ENCODE results near the gene HMCN2.
"Not testable (repeated sequence)": the region's sequence is repeated elsewhere in the genome, so short reads cannot be mapped to it uniquely, and the experiment has no call there.

The HMCN2 gene

GRCh38 chr9:130256644-130257043, 8.9 kb upstream of the HMCN2 start:
- TF ChIP-seq, protein P1, sequence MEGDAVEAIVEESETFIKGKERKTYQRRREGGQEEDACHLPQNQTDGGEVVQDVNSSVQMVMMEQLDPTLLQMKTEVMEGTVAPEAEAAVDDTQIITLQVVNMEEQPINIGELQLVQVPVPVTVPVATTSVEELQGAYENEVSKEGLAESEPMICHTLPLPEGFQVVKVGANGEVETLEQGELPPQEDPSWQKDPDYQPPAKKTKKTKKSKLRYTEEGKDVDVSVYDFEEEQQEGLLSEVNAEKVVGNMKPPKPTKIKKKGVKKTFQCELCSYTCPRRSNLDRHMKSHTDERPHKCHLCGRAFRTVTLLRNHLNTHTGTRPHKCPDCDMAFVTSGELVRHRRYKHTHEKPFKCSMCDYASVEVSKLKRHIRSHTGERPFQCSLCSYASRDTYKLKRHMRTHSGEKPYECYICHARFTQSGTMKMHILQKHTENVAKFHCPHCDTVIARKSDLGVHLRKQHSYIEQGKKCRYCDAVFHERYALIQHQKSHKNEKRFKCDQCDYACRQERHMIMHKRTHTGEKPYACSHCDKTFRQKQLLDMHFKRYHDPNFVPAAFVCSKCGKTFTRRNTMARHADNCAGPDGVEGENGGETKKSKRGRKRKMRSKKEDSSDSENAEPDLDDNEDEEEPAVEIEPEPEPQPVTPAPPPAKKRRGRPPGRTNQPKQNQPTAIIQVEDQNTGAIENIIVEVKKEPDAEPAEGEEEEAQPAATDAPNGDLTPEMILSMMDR (IDR thresholded peaks at IDR 0.05; ENCODE audit: low read depth, low read length, missing control alignments), result no peak

GRCh38 chr9:130258137-130258536, 7.4 kb upstream of the HMCN2 start:
- H3K4me3 ChIP-seq (replicated peaks; ENCODE audit: low read depth, low read length); DNase-seq (ENCODE audit: extremely low read depth, low read depth): not testable (repeated sequence)

More at GRCh38 chr9:130256644-130257043, 8.9 kb upstream of the HMCN2 start:
- no peak overlapping the region for H3K4me3 ChIP-seq (replicated peaks; ENCODE audit: low read depth, low read length)
- no peak for DNase-seq (ENCODE audit: extremely low read depth, low read depth)

DNA sequence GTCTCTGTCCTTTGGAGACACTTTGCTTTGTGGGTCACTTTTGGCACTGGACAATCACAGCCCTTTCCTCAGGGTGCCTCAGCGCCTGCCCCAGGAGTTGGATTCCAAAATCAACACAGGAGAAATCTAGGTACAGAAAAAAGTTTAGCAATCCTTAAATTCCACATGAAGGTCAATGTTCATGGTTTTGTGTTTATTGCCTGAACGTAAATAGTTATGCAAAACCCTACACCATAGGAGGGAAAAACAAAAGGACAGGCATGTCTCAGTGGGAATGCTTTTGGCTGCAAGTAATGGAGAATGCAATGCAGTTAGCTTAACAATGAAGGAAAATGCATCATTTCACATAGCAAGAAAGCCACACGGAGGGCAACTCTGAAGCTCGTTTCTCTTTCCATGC, 6.5 kb upstream of the HMCN2 start:
- H3K4me3 ChIP-seq (replicated peaks; ENCODE audit: low read depth, low read length), result no peak overlapping the region
- DNase-seq (ENCODE audit: extremely low read depth, low read depth), result no peak
- TF ChIP-seq, protein P1 (IDR thresholded peaks at IDR 0.05; ENCODE audit: low read depth, low read length, missing control alignments), result no peak

GRCh38 chr9:130260816-130261765, 4.5 kb upstream of the HMCN2 start:
- H3K4me3 ChIP-seq (replicated peaks; ENCODE audit: low read depth, low read length), result no peak overlapping the region
- TF ChIP-seq, protein P1 (IDR thresholded peaks at IDR 0.05; ENCODE audit: low read depth, low read length, missing control alignments), result no peak
- no peak for DNase-seq (ENCODE audit: extremely low read depth, low read depth)

DNA sequence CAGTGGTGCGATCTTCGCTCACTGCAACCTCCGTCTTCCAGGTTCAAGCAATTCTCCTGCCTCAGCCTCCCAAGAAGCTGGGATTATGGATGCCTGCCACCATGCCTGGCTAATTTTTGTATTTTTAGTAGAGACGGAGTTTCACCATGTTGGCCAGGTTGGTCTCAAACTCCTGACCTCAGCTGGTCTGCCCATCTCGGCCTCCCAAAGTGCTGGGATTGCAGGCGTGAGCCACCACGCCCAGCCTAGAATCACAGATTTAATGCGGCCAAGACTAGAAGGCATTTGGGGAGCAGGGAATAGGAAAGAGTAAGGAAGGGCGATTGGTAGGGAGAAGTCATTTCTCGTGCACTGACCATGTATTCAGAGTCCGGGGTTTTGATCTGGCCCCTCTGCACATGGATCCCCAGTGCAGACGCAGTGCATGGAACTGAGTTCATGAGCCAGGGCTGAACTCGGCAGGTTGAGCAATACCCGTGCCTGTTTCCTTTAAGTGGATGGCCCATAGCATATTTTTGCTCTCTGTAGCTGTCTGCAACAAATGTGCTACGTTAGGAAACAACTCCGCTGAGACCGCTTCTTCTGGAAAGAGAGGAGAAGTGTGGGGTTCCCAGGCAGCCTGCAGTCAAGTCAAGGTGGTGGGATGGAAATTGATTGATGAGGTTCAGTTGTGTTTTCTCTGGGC, 3.4 kb upstream of the HMCN2 start:
- TF ChIP-seq, protein P1 (IDR thresholded peaks at IDR 0.05; ENCODE audit: low read depth, low read length, missing control alignments), result no peak
- no peak for DNase-seq (ENCODE audit: extremely low read depth, low read depth)
- no peak overlapping the region for H3K4me3 ChIP-seq (replicated peaks; ENCODE audit: low read depth, low read length)

- TF ChIP-seq, protein P1 (IDR thresholded peaks at IDR 0.05; ENCODE audit: low read depth, low read length, missing control alignments), result no peak
- H3K4me3 ChIP-seq (replicated peaks; ENCODE audit: low read depth, low read length), result no peak overlapping the region
- DNase-seq (ENCODE audit: extremely low read depth, low read depth), result no peak
Observed at GRCh38 chr9:130262771-130263170, 2.8 kb upstream of the HMCN2 start.

Data from HFF-Myc (cell line).